Activated CD8-positive, alpha-beta memory T cell treated with anti-CD3 and anti-CD28 coated beads for 4 hours (primary cell): ENCODE results near the gene BHLHA9.
A peak's percentile ranks its signal among the peaks of the same experiment; 100 is the strongest.

Experiments used
- DNase-seq, 2 donors: peaks; one replicate each; pipeline ENCODE4 v3.0.0-alpha.2; 2020; ENCODE audit warnings: low read depth in 2 of 2

Gene BHLHA9

DNA sequence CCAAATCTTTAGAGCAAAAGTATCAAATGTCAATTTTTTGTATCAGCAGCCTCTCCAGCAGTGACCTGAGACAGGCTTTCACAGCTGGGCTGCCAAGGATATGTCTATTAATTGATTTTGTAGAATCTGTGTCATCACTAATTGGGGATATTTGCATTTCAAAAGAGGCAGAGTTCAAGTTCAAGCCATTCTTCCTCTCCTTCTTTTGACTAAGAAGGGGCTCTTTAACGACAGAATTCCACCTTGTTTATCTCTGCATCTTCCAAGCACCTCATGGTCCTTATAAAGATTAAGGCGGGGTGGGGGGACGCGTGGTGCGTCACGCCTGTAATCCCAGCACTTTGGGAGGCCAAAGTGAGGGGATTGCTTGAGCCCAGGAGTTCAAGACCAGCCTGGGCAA lies 15.2 kb upstream of the BHLHA9 start:
- no peak for DNase-seq

DNA sequence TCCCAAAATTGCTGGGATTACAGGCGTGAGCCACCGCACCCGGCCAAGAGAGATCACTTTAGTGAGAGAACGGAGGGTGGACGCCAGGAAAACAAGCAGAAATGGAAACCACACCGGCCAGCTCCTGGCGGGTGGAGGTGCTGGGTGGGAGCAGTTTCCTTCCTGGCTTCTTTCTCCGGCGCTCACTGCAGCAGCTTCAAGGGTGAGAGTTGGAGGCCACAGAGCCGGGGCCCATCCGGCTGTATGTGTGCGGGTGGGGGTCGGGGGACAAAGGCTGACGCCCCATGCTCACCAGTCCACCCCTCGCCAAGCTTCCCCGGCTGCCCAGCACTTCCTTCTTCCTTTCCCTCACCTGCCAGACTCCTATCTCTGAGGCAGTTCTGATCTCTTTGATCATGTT lies 13.5 kb upstream of the BHLHA9 start:
- no peak for DNase-seq

DNA sequence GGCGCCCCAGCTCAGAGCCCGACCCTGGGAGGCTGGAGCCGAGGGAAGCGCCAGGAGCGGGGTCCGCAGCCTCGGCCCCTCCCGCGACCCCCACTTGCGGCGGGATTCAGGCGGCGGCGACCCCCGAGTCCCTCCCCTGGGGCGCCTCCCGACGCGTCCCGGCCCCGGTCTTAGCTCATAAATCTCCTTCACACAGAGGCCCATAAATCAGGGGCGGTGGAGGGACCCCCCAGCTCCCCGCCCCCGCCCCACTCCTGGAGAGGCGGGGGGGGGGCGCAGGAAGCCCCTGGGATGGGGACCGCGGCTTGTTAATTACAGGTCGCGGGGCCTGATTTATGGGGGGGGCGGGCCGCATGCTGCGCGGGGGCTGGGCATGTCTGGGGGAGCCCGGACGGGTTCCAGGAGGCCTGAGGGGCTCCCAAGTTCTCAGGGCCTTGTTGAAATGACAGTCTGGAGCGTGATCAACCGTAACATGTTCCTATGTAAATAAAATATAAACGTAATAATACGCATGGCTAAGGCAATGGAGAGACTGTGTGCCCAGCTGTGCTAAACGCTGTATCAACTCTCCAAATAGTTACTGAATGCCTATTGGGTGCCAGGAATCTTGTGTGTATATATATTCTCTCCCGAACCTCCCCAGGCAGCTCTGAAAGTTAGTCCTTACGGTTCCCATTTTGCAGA lies 10.0 kb upstream of the BHLHA9 start:
- DNase-seq: no peak

DNA sequence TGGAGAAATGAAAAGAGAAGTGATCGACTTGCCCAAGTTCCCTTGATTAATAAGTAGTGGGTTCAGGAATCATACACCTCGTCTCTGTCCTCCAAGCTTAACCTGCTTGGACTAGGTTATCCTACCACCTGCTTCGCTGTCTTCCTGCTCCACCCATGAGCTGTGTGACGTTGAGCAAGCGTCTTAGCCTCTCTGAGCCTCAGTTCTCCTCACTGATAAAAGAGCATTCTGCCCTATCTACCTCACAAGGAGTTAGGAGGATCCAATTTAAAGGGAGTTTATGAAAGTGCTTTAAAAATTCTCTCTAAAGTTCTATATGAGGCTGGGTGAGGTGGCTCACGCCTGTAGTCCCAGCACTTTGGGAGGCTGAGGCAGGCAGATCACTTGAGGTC lies 9.5 kb upstream of the BHLHA9 start:
- DNase-seq: no peak

DNA sequence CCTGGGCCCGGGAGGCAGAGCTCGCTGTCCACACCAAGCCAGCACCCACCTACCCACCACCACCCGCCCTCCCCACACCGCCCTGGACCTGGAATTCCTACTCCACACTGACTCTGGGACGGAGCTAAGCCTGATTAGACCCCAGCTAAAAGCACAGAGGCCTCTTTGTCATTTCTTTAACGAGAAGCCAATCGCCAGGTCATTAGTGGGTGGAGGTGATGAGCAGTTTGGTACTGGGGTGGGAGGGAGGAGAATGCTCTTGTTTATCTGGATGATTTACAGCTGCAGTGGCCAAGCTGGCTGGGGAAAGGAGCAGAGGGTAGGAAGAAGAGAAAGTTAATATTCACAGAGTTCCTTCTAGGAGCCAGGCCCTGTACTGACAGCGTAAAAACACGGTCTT lies 6.0 kb upstream of the BHLHA9 start:
- no peak for DNase-seq

DNA sequence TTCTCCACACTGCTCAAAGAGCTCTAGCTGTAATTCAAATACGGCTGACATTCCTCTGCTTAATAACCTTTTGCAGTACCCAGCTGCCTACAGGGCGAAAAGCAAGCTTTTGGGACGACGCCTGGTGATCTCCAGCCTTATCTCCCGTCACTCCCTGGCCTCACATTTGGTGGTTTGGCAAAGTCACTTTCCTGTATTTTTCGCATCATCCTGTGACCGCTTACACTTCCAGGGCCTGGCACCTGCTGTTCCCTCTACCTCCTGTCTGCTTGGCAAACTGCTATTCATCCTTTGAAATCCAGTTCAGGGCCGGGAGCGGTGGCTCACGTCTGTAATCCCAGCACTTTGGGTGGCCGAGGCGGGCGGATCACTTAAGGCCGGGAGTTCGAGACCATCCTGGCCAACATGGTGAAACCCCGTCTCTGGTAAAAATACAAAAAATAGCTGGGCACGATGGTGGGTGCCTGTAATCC lies 2.7 kb upstream of the BHLHA9 start:
- no peak for DNase-seq

DNA sequence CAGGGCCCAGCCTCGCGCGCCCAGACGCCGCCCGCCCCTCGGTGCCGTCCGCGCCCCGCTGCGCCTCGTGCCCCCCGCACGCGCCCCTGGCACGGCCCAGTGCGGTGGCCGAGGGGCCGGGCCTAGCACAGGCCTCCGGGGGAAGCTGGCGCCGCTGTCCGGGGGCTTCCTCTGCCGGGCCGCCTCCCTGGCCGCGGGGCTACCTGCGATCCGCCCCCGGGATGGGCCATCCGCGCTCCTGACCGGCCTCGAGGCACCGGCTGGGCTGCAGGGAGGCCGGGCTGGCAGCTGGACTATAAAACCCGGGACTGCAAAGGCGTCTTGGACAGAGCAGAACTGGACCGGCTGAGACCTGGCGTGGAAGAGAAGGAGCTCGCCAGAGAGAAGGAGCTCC lies 783 bp downstream of the BHLHA9 start:
- DNase-seq: no peak

DNA sequence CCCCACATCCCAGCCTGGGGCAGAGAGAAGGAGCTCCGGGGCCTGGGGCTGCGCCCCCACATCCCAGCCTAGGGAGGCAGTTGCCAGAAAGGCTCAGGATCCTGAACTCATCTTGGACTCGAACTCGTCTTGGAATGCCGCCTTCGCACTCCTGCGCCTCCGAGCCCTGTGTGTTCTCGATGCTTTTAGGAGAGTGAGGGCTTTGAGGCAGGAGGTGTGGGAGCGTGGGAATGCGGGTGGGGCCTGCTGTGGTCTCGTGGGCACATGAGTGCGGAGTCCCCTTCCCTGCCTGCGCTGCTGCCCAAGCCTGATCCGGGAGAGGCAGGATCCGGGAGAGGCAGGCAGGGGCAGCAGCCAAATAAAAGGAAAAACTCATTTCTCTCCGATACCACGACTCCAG lies 1.2 kb downstream of the BHLHA9 start:
- DNase-seq: no peak

DNA sequence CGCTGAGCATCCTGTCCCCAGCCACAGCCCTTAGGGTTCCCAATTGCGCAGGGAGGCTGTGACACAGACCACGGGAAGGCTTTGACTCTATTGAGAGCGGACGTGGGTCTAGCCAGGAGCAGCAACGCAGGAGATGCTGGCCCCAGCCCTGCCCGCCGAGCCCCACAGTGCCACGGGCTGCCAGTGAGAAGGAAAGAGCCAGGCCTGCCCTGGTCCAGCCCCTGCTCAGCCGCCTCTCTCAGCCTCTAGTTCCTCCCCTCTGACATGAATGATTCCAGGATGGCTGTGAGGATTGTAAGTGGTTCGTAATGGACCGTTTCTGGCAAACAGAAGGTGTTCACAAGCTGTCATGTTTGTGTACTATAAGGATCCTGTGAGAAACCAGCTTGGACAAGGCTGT lies 2.5 kb downstream of the BHLHA9 start:
- DNase-seq: no peak

DNA sequence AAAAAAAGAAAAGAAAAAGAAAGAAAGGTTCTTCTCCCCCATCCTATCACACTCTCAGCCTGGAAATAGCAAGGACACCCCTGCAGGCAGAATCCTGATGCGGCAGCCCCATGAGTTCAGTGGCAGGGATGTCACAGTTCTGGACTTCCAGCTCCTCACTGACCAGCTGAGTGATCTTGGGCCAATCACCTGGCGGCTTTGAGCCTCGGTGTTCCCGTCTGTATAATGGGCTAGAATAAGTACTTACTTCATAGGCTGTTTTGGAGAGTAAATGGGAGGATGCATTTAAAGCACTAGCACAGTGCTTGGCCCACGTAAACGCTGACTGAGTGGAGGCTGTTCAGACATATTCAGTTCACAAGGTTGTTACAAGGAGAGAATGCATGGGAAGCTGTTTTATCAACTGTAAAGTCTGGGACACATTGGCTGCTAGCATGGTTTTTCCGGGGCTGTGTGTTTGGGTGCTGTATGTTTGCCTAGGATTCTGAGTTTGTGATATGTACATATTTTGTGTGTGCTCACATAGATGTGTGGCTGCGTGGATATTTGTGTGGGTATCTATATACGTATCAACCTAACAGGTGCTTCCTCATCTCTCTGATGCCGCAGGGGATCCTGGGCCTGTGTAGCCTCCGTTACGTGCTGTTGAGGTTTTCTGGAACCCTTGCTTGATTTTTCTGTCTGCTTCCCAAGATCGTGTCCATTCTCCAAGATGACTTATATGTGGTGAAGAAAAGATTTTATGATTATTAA lies 3.4 kb downstream of the BHLHA9 start:
- no peak for DNase-seq

DNA sequence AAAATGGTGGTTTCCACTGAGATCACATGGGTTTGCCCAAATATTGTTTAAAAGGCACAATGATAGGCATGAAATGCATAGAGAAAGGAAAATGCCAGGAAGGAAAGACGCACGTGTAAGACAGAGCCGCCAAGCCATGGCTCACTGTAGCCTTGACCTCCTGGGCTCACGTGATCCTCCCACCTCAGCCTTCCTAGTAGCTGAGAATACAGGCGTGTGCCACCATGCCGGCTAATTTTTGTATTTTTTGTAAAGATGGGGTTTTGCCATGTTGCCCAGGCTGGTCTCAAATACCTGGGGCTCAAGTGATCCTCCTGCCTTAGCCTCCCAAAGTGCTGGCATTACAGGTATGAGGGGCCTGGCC lies 4.0 kb downstream of the BHLHA9 start:
- no peak for DNase-seq

DNA sequence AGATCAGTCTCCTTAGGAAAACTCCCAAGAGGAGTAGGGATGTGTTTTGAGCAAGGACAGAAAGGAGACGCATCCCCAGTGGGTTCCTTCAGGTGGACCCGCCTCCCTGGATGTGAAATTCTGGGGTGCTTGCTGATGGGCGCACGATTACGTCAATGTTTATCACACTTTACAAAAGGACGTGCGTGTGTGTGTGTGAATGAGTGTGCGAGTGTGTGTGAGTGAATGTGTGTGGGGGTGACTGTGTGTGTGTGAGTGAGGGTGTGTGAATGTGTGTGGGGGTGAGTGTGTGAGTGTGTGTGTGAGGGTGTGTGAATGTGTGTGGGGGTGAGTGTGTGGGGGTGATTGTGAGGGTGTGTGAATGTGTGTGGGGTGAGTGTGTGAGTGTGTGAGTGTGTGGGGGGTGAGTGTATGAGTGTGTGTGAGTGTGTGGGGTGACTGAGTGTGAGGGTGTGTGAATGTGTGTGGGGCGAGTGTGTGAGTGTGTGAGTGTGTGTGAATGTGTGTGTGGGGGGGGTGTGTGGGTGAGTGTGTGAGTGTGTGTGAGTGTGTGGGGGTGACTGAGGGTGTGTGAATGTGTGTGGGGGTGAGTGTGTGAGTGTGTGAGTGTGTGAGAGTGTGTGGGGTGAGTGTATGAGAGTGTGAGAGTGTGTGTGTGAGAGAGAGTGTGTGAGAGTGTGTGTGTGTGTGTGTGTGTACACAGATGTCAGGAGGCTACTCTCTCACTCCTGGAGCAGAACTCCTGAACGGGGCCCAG lies 5.1 kb downstream of the BHLHA9 start:
- no peak for DNase-seq

DNA sequence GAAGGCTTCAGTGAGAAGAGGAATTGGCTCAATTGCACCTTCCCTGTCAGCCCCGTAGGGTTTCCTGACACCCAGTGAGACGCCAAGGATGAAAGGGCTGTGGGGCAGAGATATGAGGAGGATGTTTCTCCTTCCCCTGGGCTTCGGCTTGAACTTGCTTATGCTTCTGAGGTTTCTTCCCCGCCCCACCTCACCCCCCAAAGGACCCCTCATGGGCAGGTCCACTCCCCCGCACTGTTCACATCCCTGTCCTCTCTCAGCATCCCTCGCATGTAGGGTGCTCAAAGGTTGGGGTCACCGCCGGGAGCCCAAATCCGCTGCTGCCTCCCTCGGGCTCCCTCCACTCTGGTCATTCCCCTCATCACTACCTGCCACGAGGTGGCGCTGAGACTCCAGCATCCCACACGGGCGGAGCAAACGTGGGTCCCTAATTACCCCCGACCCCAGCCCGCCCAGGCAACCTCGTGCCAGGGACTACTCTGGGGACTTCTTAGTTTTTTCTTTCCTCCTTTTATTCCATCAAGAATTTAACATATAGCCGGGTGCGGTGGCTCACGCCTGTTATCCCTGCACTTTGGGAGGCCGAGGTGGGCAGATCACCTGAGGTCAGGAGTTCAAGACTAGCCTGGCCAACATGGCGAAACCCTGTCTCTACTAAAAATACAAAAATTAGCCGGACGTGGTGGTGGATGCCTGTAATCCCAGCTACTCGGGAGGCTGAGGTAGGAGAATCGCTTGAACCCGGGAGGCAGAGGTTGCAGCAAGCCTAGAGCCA lies 5.9 kb downstream of the BHLHA9 start:
- peak; percentile 39 to 51 for DNase-seq

DNA sequence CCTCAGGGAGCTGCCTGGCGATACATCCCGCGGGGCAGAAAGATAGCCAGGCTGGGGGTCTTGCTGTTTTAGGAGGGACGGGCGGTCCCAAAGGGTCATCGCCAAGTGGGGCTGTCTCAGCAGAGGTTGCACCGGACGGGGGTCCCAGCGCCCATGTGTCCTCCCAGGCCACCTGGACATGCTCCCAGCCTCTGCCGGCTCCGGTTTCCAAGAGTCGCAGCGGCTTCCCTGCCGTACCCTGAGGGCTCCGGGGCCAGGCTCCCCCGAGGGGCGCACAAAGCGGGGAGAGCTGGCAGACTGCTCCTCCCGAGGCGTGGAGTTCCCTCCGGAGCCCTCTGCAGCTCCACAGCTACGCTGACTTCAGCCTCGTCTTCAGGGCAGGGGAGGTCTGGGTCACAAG lies 10.4 kb downstream of the BHLHA9 start:
- DNase-seq: no peak

DNA sequence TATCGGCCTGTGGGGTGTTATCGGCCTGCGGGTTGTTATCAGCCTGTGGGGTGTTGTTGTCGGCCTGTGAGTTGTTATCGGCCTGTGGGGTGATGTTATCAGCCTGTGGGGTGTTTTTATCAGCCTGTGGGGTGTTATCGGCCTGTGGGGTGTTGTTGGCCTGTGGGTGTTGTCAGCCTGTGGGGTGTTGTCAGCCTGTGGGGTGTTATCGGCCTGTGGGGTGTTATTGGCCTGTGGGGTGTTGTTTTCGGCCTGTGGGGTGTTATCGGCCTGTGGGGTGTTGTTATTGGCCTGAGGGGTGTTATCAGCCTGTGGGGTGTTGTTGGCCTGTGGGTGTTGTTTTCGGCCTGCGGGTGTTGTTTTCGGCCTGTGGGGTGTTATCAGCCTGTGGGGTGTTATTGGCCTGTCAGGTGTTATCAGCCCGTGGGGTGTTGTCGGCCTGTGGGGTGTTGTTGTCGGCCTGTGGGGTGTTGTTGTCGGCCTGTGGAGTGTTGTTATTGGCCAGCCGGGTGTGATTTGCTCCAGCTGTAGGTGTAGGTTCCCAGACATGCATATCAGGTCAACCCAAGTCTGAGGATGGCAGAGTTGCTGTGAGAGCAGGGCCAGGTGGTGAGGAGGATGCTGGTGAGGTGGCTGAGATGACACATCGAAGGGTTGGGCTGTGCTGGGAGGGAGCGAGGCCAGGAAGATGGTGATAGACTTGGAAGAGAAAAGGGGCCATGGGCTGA lies 16.3 kb downstream of the BHLHA9 start:
- no peak for DNase-seq

DNA sequence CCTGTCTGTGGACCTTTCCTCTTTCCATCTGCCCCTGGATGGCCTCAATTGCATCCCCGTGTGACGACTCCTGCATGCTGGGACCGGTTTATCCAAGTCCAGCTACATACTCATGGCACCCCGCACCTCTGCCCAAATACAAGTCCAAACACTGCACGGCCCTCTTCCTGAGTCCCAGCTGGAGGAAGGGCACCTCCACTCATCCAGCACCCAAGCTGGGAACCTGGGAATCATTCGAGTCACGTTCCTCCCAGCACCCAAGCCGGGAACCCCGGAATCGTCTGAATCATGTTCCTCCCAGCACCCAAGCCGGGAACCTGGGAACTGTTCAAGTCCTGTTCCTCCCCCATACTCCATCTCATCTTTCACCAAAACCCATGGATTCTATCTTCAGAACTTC lies 19.5 kb downstream of the BHLHA9 start:
- no peak for DNase-seq

DNA sequence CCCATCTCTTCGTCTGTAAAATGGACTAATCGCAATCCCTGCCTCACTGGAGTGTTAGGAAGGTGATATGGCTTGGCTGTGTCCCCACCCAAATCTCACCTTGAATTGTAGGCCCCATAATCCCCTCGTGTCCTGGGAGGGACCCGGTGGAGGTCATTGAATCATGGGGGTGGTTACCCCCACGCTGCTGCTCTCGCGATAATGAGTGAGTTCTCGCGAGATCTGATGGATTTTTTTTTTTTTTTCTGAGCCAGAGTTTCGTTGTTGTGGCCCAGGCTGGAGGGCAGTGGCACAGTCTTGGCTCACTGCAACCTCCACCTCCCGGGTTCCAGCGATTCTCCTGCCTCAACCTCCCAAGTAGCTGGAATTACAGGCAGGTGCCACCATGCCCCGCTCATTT lies 20.4 kb downstream of the BHLHA9 start:
- no peak for DNase-seq

DNA sequence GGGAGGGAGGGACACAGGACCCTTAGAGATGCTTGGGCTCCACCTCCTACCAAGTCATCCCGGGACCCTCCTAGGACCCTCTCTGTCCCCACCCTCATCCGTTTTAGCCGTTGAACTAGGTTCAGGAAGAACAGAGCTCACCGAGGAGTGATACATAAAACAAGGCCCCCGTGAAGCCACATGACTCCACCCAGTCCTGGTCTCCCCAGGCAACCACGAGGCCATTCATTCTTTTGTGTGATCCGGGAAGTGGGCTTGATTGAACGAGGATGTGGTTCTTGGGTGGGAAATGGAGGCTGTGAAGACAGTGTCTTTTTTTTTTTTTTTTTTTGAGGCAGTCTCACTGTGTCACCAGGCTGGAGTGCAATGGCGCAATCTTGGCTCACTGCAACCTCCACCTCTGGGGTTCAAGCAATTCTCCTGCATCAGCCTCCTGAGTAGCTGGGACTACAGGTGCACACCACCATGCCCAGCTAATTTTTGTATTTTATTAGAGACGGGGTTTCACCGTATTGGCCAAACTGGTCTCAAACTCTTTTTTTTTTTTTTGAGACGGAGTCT lies 24.0 kb downstream of the BHLHA9 start:
- peak; percentile 63 to 65 for DNase-seq

DNA sequence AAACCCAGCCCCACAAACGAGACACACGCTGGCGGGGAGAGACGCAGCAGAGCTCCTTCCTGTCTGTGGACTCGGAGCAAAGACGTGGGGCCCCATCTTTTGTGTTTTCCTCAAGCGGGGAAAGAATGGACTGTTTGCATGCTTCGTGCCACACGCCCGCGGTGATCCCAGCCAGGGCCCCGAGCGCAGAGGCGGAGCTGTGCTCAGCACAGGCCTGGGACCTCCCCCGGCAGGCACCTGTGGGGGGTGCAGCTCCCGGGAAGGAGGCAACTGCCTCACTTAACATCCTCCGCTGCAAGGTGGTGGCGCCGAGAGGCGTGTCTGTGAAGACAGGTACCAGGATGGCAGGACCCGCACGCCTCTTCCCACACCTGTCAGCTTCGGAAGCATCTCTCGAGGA lies 28.4 kb downstream of the BHLHA9 start:
- DNase-seq: peak in 1 of 2 donors; percentile 13

DNA sequence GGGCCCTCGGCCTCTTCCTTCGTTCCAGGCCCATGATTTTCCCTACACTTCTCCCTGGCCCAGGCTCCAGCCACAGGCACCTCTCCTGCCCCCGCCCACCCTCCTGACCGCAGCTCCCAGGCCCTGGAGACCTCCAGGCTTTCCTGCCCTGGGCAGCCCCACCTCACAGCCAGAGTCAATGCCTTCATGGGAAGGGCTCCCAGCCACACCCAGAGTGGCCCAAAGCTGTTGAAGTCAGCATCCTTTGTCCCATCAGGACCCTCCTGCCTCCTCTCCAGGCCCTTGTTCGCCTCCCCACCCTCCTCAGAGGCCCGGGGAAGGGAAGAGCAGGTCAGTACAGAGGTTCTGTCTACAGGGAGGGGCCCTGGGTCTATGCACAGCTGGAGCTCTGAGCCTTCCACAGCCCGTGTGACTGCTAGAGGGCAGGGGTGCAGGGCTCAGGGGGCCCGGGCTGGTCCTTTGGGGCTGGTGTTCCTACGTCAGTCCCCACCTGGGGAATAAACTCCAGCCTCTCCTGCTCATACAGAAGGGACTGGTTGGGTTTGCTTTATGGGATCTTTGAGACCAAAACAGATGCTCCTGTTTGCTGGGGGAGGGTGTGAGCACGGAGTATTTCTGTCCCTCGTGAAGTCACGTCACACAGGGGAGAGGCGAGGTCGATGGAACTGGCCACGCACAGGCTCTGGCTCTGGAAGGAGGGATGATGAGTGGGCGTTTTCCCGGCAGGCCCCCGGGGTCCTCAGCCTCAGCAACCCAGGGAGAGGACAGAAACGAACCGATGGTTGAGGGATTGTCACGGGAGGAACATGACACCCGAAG lies 29.5 kb downstream of the BHLHA9 start:
- no peak for DNase-seq
